GM21529 (cell line): ENCODE results near the gene WDFY2.

Source experiments
- ATAC-seq: cut with Tn5 transposase; IDR thresholded peaks from one replicate; pipeline ENCODE4 v1.9.1; 2021; ENCODE audit not compliant: unreplicated experiment

Gene WDFY2

DNA sequence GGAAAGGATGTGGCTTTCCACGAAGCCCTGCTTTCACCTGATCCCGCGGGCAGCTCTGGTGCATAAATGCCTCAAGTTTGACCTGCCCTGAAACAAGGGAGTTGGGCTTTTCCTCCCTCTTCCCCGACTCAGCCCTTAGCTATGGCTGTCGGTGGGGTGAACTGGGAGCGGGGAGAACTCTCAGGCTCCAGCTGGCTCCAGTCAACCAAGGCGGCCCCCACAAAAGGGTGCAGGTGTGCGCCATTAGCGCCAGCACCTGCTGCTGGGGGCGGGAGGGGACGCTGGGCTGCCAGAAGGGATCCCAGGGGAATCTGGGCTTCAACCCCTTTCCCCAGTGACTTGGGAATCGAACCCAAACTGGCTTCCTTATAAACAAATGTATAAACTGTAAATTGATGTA, 226.8 kb downstream of the WDFY2 start:
- no peak for ATAC-seq

DNA sequence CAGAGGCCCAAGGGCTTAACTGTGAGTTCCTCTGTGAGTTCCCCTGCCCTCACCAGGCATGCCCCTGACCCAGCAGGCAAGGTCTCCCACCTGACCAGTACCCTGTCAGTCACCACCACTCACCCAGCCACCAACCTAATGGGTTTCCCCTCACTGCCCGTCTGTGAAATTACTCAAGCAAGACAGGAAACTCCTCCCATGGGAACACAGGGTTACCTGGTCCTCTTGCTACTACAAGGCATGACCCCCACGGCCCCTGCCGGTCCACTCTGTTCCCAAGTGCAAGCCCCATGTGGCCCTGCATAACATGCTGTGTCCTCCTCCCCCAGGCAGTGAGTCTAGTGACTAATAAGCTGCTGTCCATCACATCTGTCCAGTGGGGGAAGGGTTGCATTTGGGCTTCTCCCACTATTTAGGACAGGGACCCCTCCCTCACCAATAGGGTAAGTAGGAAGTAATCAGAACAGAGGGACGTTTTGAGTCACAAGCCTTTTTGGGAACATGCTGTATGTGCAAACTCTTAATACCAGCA, 227.7 kb downstream of the WDFY2 start:
- ATAC-seq, result peak; percentile 37

DNA sequence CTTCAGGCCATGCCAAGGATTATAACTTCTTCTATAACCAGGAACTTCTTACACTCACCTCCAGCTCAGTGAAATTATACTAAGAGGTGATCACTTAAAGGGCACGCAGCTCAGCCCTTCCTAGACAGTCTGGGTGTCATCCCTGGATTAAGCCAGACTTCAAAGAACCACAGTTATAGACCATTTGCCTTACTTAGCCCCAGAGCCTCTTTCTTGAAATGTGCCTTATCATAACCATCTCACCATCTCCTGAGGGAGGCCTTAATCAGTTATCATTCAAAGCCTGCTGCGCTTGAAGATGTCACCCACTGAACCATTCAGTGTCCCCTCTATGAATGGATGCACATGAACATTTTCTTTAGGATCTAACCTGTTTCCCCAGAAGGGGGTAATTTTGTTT, 229.8 kb downstream of the WDFY2 start:
- ATAC-seq, result no peak

DNA sequence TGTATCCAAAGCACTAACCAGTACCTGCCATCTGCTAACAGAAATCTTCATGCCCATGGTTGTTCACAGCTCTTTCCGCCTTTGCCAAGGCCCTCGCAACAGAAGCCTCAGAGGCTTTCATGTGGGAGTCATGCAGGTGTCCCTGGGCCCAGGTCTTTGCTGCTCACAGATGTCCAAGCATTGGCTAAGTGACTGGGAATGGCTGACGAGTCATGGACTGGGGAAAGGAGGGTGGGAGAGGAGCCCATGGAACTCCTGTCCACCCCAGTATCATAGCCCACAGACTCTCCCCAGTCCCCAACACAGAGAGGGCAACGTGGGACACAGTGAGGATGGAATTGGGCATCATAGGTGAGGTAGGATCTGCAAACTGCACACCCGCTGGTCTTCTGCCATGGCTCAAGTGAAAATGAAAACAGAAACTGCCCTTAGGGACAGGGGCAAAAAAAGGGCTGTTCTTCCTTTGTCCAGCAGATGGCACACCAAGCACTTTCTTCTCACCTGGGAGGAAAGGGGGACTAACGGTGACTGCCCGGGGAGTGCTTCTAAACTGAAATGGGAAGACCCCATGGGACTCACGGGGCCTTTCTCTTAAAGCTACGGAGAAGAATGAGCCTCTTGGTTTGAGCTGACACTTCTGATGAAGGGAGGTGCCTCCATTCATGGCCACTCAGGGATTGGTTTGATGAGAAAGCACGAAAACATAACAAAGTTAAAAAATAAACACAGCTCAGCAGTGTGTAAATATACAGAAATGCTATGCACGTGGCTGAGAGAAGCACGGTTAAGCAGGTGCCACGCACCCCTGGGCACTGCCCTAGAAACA, 230.8 kb downstream of the WDFY2 start:
- peak; percentile 72 for ATAC-seq

DNA sequence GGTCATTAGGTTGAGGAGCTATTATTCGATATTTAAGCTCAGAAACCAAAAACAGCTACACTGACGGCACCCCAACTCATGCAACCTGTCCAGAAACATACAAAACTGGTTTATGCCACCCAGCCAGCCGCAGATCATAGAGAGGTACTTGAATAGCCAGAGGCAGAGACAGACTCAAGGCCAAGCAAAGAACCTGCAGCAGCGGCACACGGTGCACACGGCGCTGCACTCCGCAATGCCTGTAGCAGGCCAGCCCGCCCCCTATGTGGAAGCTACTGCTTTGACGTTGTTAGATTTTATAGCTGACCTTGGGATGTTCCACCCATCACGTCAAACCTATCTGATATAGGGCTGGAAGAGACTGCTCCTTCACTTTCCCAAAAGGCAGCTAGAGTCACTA, 231.6 kb downstream of the WDFY2 start:
- no peak for ATAC-seq

DNA sequence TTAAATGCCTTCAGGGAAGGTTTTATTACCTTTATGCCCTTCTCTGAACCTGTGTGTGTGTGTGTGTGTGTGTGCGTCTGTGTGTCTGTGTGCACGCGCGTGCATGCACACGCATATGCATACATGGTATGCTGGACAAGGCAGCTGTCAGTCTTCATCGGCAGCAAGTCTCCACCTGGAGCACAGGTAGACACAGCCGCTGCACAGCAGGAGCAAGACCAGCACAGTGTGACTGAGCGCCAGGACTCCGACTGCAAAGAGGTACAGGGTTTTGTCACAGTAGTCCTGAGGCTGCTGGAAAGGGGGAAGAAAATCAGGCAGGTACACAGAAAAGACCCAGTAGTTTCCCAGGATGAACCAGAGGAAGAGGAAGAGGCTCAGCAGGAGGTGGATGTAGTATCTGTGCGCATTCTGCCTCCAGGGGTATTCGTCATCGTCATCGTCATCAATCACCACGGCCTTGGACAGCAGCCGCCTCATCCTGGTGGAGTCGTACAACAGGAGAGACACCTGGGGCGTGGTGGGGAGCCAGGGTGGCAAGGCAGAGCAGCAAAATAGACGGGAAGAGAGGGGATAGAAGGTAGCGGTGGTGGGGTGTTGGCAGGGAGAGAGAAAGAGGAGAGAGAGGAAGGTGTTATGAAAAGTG, 232.5 kb downstream of the WDFY2 start:
- ATAC-seq, result no peak
